MCF 10A (cell line): ENCODE results near the gene CORO7. TPM values are rescaled to one million over a fixed set of nuclear protein-coding genes. Genes with fewer than 3 reads are reported as not detected.

Experiments used
- BruUV-seq: library from RNA; stranded (reverse); fragments of 400-500 nt; replicated peaks from 2 replicates; lab custom pipeline; 2021; lab: Mats Ljungman, UMichigan
- CTCF ChIA-PET: fragments of 300-600 bp; sonication (Branson Sonifier 250); formaldehyde crosslinking; extraction: SDS; loops from one replicate; lab custom pipeline; 2021; ENCODE audit warnings: antibody characterized with exemption, inconsistent platforms; lab: Yijun Ruan, JAX
- POLR2A ChIA-PET: fragments of 300-600, 350-650 bp; sonication (Branson Sonifier 250); formaldehyde crosslinking; extraction: SDS; loops from one replicate; lab custom pipeline; 2020; ENCODE audit warnings: antibody characterized with exemption, inconsistent platforms; lab: Yijun Ruan, JAX
- DNase-seq: peaks from one replicate; pipeline ENCODE4 v3.0.0-alpha.2; 2018; ENCODE audit not compliant: unreplicated experiment
- H3K27ac Mint-ChIP-seq: one replicate; pipeline ENCODE4 v1.8.0; 2022; ENCODE audit warnings: mild to moderate bottlenecking, low read depth, mixed read lengths; ENCODE audit not compliant: unreplicated experiment
- H3K27me3 Mint-ChIP-seq: one replicate; pipeline ENCODE4 v1.8.0; 2022; ENCODE audit warnings: mixed read lengths; ENCODE audit not compliant: insufficient read depth, unreplicated experiment
- H3K36me3 Mint-ChIP-seq: one replicate; pipeline ENCODE4 v1.8.0; 2022; ENCODE audit warnings: mild to moderate bottlenecking, moderate library complexity, mixed read lengths; ENCODE audit not compliant: insufficient read depth, unreplicated experiment
- H3K4me1 Mint-ChIP-seq: one replicate; pipeline ENCODE4 v1.8.0; 2022; ENCODE audit warnings: mixed read lengths; ENCODE audit not compliant: insufficient read depth, unreplicated experiment
- H3K4me3 Mint-ChIP-seq: one replicate; pipeline ENCODE4 v1.8.0; 2022; ENCODE audit warnings: mild to moderate bottlenecking, moderate library complexity, mixed read lengths; ENCODE audit not compliant: unreplicated experiment
- H3K9me3 Mint-ChIP-seq: one replicate; pipeline ENCODE4 v1.8.0; 2022; ENCODE audit warnings: mixed read lengths; ENCODE audit not compliant: unreplicated experiment
- CTCF ChIP-seq: fragments of 200-600 bp; IDR thresholded peaks from one replicate; pipeline ENCODE4 v1.8.0; 2022; ENCODE audit warnings: antibody characterized with exemption, mild to moderate bottlenecking; ENCODE audit not compliant: unreplicated experiment
- intact Hi-C: fragments of 100-400 bp; cut with micrococcal nuclease; formaldehyde crosslinking; loops from 2 replicates; pipeline ENCODE4 v1.14.1; 2022
- total RNA-seq: library from RNA; stranded (reverse); gene quantifications from 2 replicates; pipeline ENCODE4 v1.2.3, GENCODE V29; 2022

The CORO7 gene
- total RNA-seq, 1 experiment from 2014 or later = 20.3 TPM

GRCh38 chr16:4328782-4329775, 87.3 kb downstream of the CORO7 start:
- H3K4me3 Mint-ChIP-seq = no peak overlapping the region
- BruUV-seq = no TSS peak
- peaks cover 7% of the 10 kb centered on the region for H3K36me3 Mint-ChIP-seq
- ChIA-PET CTCF (interaction anchor here (0.5 to 6.2 kb wide), 16 partner anchors 11 to 651 kb away, joined by 3 to 94 read pairs (median 4); no protein-coding TSS in a partner anchor), POLR2A (interaction anchor here (1.4 kb wide), 2 partner anchors 39 to 56 kb away, joined by 4 to 5 read pairs; partner anchors contain the start of gene TFAP4)
- intact Hi-C loops = no loop called here
- no peaks in the 10 kb centered on the region for H3K9me3 Mint-ChIP-seq
- TF ChIP-seq CTCF = no peak
- DNase-seq = no peak
- H3K27ac Mint-ChIP-seq = no peak overlapping the region
- H3K4me1 Mint-ChIP-seq = peaks cover 5% of the 10 kb centered on the region
- no peaks in the 10 kb centered on the region for H3K27me3 Mint-ChIP-seq

- intact Hi-C loops = no loop called here
- no peak for DNase-seq
Measured at GRCh38 chr16:4328046-4328781, 88.2 kb downstream of the CORO7 start.

GRCh38 chr16:4327386-4328045, 88.9 kb downstream of the CORO7 start:
- CTCF ChIA-PET = interaction anchor here (0.6 to 6.2 kb wide), 9 partner anchors 11 to 128 kb away, joined by 3 to 94 read pairs (median 7); no protein-coding TSS in a partner anchor
- H3K36me3 Mint-ChIP-seq = no peaks in the 10 kb centered on the region
- H3K4me3 Mint-ChIP-seq = no peak overlapping the region
- H3K27ac Mint-ChIP-seq = no peak overlapping the region
- no peaks in the 10 kb centered on the region for H3K27me3 Mint-ChIP-seq
- intact Hi-C loops = no loop called here
- DNase-seq = no peak
- TF ChIP-seq CTCF = no peak
- H3K4me1 Mint-ChIP-seq = peaks cover 5% of the 10 kb centered on the region
- H3K9me3 Mint-ChIP-seq = no peaks in the 10 kb centered on the region
- POLR2A ChIA-PET = interaction anchor here (0.6 to 0.9 kb wide), 2 partner anchors 37 to 125 kb away, joined by 3 read pairs; no protein-coding TSS in a partner anchor
- no TSS peak for BruUV-seq

More at GRCh38 chr16:4328046-4328781, 88.2 kb downstream of the CORO7 start:
- Mint-ChIP-seq H3K9me3 (no peaks in the 10 kb centered on the region), H3K27ac (no peak overlapping the region), H3K36me3 (peaks cover under 1% of the 10 kb centered on the region), H3K4me1 (peaks cover 5% of the 10 kb centered on the region), H3K27me3 (no peaks in the 10 kb centered on the region), H3K4me3 (no peak overlapping the region)
- POLR2A ChIA-PET = interaction anchor here (0.6 kb wide), 1 partner anchor 12 kb away, joined by 3 read pairs; no protein-coding TSS in a partner anchor
- BruUV-seq = no TSS peak
- no peak for TF ChIP-seq CTCF
- CTCF ChIA-PET = interaction anchor here (0.6 to 6.2 kb wide), 10 partner anchors 11 to 128 kb away, joined by 3 to 94 read pairs (median 6); no protein-coding TSS in a partner anchor
